HepG2 (cell line): ENCODE data around the gene ZNF396. TPM values are rescaled to one million over a fixed set of nuclear protein-coding genes. Genes with fewer than 3 reads are reported as not detected.

ENCODE experiments used
- ATAC-seq: fragments of 200-7000 bp; cut with Tn5 transposase; 3 replicates; pipeline ENCODE4 v1.9.1; 2020; ENCODE audit warnings: mild to moderate bottlenecking, moderate library complexity
- BruUV-seq: library from RNA; stranded (reverse); fragments of 400-500 nt; replicated peaks from 2 replicates; lab custom pipeline; 2021; lab: Mats Ljungman, UMichigan
- CTCF ChIA-PET: fragments of 300-600 bp; formaldehyde crosslinking; extraction: SDS; loops from one replicate; lab custom pipeline; 2021; ENCODE audit warnings: low total read pairs, inconsistent platforms, low intra/inter-chr PET ratio; lab: Yijun Ruan, JAX
- POLR2A ChIA-PET: fragments of 350-600 bp; sonication (Branson Sonifier 250); formaldehyde crosslinking; loops from one replicate; lab custom pipeline; 2020; ENCODE audit warnings: antibody characterized with exemption, inconsistent platforms; lab: Yijun Ruan, JAX
- DNase-seq: peaks from one replicate; pipeline ENCODE4 v3.0.0-alpha.2; 2015; ENCODE audit warnings: low spot score
- FAIRE-seq: peaks from 3 replicates; lab custom pipeline; 2011; peaks lifted over from hg19 to GRCh38; lab: Jason Lieb, UNC
- H2AFZ ChIP-seq: one replicate; pipeline ENCODE4 v1.6.1; 2011; ENCODE audit warnings: low read length, inconsistent platforms
- H3K27ac ChIP-seq: fragments of 300-600 bp; 3 replicates; pipeline ENCODE4 v1.8.0; 2011; ENCODE audit warnings: mixed run types, mild to moderate bottlenecking, mixed read lengths, low read length, inconsistent platforms; ENCODE audit not compliant: insufficient read depth; ENCODE audit errors: extremely low read length
- H3K27me3 ChIP-seq, 2 experiments: fragments of 200-600 bp in 1 of 2; 2 replicates in 1 of 2; 3 replicates in 1 of 2; pipeline versions ENCODE4 v1.6.0 to v1.8.0; 2011; ENCODE audit warnings: low read length in 2 of 2, mild to moderate bottlenecking in 2 of 2, moderate library complexity in 2 of 2, inconsistent platforms in 1 of 2; ENCODE audit not compliant: insufficient read depth in 2 of 2, control insufficient read depth in 1 of 2
- H3K36me3 ChIP-seq, 2 experiments: fragments of 200-600 bp in 1 of 2; replicated peaks in 1 of 2; 2 replicates in 1 of 2; 3 replicates in 1 of 2; pipeline versions ENCODE4 v1.5.1 to v1.8.0; 2011; ENCODE audit warnings: low read length in 2 of 2, inconsistent platforms in 1 of 2; ENCODE audit not compliant: insufficient read depth in 2 of 2, control insufficient read depth in 1 of 2
- H3K4me1 ChIP-seq: 2 replicates; pipeline ENCODE4 v1.5.1; 2012; ENCODE audit warnings: low read length, inconsistent platforms; ENCODE audit not compliant: insufficient read depth
- H3K4me2 ChIP-seq: 2 replicates; pipeline ENCODE4 v1.6.0; 2011; ENCODE audit warnings: low read depth, low read length, inconsistent platforms
- H3K4me3 ChIP-seq, 3 experiments: fragments of 200-600 bp in 1 of 3; sonication (generic), shearing (Covaris generic) in 1 of 3; replicated peaks in 1 of 3; 2 replicates each; pipeline ENCODE4 v1.5.1; 2011 to 2016; ENCODE audit warnings: low read length in 3 of 3, inconsistent platforms in 2 of 3, low read depth in 2 of 3, mild to moderate bottlenecking in 2 of 3, control low read depth in 1 of 3, mixed read lengths in 1 of 3; ENCODE audit not compliant: insufficient read depth in 1 of 3
- H3K79me2 ChIP-seq: one replicate; pipeline ENCODE4 v1.6.1; 2011; ENCODE audit warnings: low read length, inconsistent platforms; ENCODE audit not compliant: insufficient read depth
- H3K9ac ChIP-seq: 2 replicates; pipeline ENCODE4 v1.6.0; 2011; ENCODE audit warnings: mild to moderate bottlenecking, low read depth, low read length, inconsistent platforms; ENCODE audit not compliant: insufficient read depth
- H3K9me3 ChIP-seq: 2 replicates; pipeline ENCODE4 v1.5.1; 2012; ENCODE audit warnings: mild to moderate bottlenecking, low read length
- H4K20me1 ChIP-seq: 2 replicates; pipeline ENCODE4 v1.6.0; 2011; ENCODE audit warnings: inconsistent platforms, mild to moderate bottlenecking, low read length, moderate library complexity; ENCODE audit not compliant: insufficient read depth
- ATF5 ChIP-seq: sonication (generic); formaldehyde crosslinking; IDR thresholded peaks from 2 replicates; pipeline ENCODE4 v1.4.0; 2020; ENCODE audit warnings: mild to moderate bottlenecking, low read depth, missing genetic modification reagents
- ATRX ChIP-seq: sonication (generic); formaldehyde crosslinking; IDR thresholded peaks from 2 replicates; pipeline ENCODE4 v1.4.0; 2020; ENCODE audit warnings: missing genetic modification reagents, borderline replicate concordance
- CEBPG ChIP-seq: IDR thresholded peaks from 2 replicates; pipeline ENCODE4 v1.6.1; 2016
- FIP1L1 ChIP-seq: fragments of 200-400 bp; formaldehyde crosslinking; IDR thresholded peaks from 2 replicates; pipeline ENCODE4 v1.6.1; 2018; ENCODE audit warnings: low read depth, mild to moderate bottlenecking, low read length, moderate library complexity, borderline replicate concordance; ENCODE audit not compliant: insufficient read depth
- HDAC1 ChIP-seq: sonication (generic); formaldehyde crosslinking; IDR thresholded peaks from 2 replicates; pipeline ENCODE4 v1.5.1; 2020; ENCODE audit warnings: mild to moderate bottlenecking, missing genetic modification reagents
- KAT2B ChIP-seq: fragments of 150-350 bp; IDR thresholded peaks from 2 replicates; pipeline ENCODE4 v1.6.1; 2014; ENCODE audit warnings: low read depth, low read length, borderline replicate concordance
- KDM6A ChIP-seq: IDR thresholded peaks from 2 replicates; pipeline ENCODE4 v1.6.1; 2016; ENCODE audit warnings: low read depth
- NCOR1 ChIP-seq: fragments of 200-600 bp; sonication (generic); IDR thresholded peaks from 2 replicates; pipeline ENCODE4 v1.7.0; 2017; ENCODE audit warnings: antibody characterized with exemption, low read length, borderline replicate concordance
- NKX3-1 ChIP-seq: sonication (generic); formaldehyde crosslinking; IDR thresholded peaks from 2 replicates; pipeline ENCODE4 v1.5.0; 2020; ENCODE audit warnings: missing genetic modification reagents
- RERE ChIP-seq: IDR thresholded peaks from 2 replicates; pipeline ENCODE4 v1.6.1; 2016; ENCODE audit warnings: low read depth, missing genetic modification reagents, missing compliant biosample characterization
- SIN3B ChIP-seq: fragments of 150-350 bp; IDR thresholded peaks from 2 replicates; pipeline ENCODE4 v1.6.1; 2014; ENCODE audit warnings: low read length
- ZBTB20 ChIP-seq: sonication (generic); formaldehyde crosslinking; IDR thresholded peaks from 2 replicates; pipeline ENCODE4 v1.8.1; 2023; ENCODE audit warnings: missing genetic modification reagents, low read depth, mild to moderate bottlenecking, borderline replicate concordance
- ZNF17 ChIP-seq: sonication (generic); formaldehyde crosslinking; IDR thresholded peaks from 2 replicates; pipeline ENCODE4 v1.5.0; 2020; ENCODE audit warnings: mild to moderate bottlenecking, missing genetic modification reagents
- ZNF460 ChIP-seq: sonication (generic); formaldehyde crosslinking; IDR thresholded peaks from 2 replicates; pipeline ENCODE4 v1.5.1; 2020; ENCODE audit warnings: missing genetic modification reagents, mild to moderate bottlenecking, borderline replicate concordance
- ZNF503 ChIP-seq: sonication (generic); formaldehyde crosslinking; IDR thresholded peaks from 2 replicates; pipeline ENCODE4 v1.4.0; 2020; ENCODE audit warnings: missing genetic modification reagents
- ZNF558 ChIP-seq: sonication (generic); formaldehyde crosslinking; IDR thresholded peaks from 2 replicates; pipeline ENCODE4 v1.9.0; 2022; ENCODE audit warnings: mild to moderate bottlenecking, missing genetic modification reagents, borderline replicate concordance
- ZNF790 ChIP-seq: sonication (generic); formaldehyde crosslinking; IDR thresholded peaks from 2 replicates; pipeline ENCODE4 v1.8.0; 2022; ENCODE audit warnings: missing genetic modification reagents, mild to moderate bottlenecking, borderline replicate concordance
- ZZZ3 ChIP-seq: sonication (generic); formaldehyde crosslinking; IDR thresholded peaks from 2 replicates; pipeline ENCODE4 v1.4.0; 2020; ENCODE audit warnings: missing genetic modification reagents, mild to moderate bottlenecking, borderline replicate concordance
- WGBS: methylation state at CpG from one replicate; pipeline ENCODE4 v1.1.6; 2017; ENCODE audit warnings: low lambda C conversion rate; 5-methylcytosine and 5-hydroxymethylcytosine counted together
- in situ Hi-C: cut with HindIII; loops from 2 replicates; pipeline ENCODE4 v1.10.0; 2017; ENCODE audit warnings: low pct_unique_long_range_greater_than_20kb; ENCODE audit not compliant: extremely low pct_ligation_motif_present
- intact Hi-C: fragments of 100-400 bp; cut with micrococcal nuclease; formaldehyde crosslinking; loops from one replicate; pipeline ENCODE4 v1.10.0; 2022; ENCODE audit not compliant: unreplicated experiment
- polyA plus RNA-seq, 8 experiments: library from polyadenylated mRNA; depleted of rRNA in 3 of 8; stranded (reverse) in 7 of 8; unstranded in 1 of 8; fragments of >200 nt; fragmentation: Illumina TruSeq in 4 of 8; extraction: Trizol in 4 of 8; gene quantifications; 2 replicates each; pipeline versions ENCODE4 v1.2.1 to v1.2.3, GENCODE V29; 2011 to 2016; ENCODE audit warnings: low read depth in 4 of 8, missing spikeins in 1 of 8, mixed read lengths in 1 of 8; ENCODE audit not compliant: insufficient read depth in 1 of 8
- total RNA-seq, 5 experiments: library from RNA; depleted of rRNA; stranded (reverse); fragments of >200 nt; fragmentation: Illumina TruSeq; extraction: Trizol; gene quantifications; 2 replicates each; pipeline ENCODE4 v1.2.3, GENCODE V29; 2016; ENCODE audit warnings: low read depth in 1 of 5

Gene ZNF396
- total and polyA plus RNA-seq, 2 of the 13 experiments (the other 11 are each of a cell fraction or from before 2014, with no cell fraction given) = 0.25 to 0.75 TPM

GRCh38 chr18:35413163-35413511 is 36.0 kb upstream of the ZNF396 start:
- in situ Hi-C loops (no loop called here), intact Hi-C loops (no loop called here)
- Histone ChIP-seq H3K36me3 (no peaks in the 10 kb centered on the region), H3K4me3 (no peak overlapping the region), H3K27ac (no peak overlapping the region), H3K79me2 (no peaks in the 10 kb centered on the region), H3K27me3 (no peaks in the 10 kb centered on the region; a peak in 1 of 5 replicates), H3K9me3 (peaks cover 5% of the 10 kb centered on the region), H2AFZ (no peak overlapping the region), H3K4me1 (peaks cover 19% of the 10 kb centered on the region), H4K20me1 (no peaks in the 10 kb centered on the region), H3K4me2 (no peak overlapping the region), H3K9ac (no peak overlapping the region)
- no TSS peak for BruUV-seq
- ChIA-PET POLR2A (interaction anchor here (0.5 kb wide), 1 partner anchor 331 kb away, joined by 3 read pairs; no protein-coding TSS in a partner anchor), CTCF (no interaction called here)
- no peak for TF ChIP-seq KDM6A (CRISPR knock-in tag)
- TF ChIP-seq NCOR1 = no peak
- TF ChIP-seq KAT2B = no peak
- TF ChIP-seq SIN3B = no peak
- TF ChIP-seq ZZZ3 (CRISPR knock-in tag) = no peak
- TF ChIP-seq ZNF460 = no peak
- TF ChIP-seq ATF5 (CRISPR knock-in tag) = no peak
- no peak for TF ChIP-seq HDAC1 (CRISPR knock-in tag)
- no peak for TF ChIP-seq ZNF790 (CRISPR knock-in tag)
- no peak for TF ChIP-seq NKX3-1 (CRISPR knock-in tag)
- no peak for TF ChIP-seq ZNF17
- TF ChIP-seq ZBTB20 = no peak
- no peak for TF ChIP-seq ATRX (CRISPR knock-in tag)
- no peak for TF ChIP-seq CEBPG (CRISPR knock-in tag)
- TF ChIP-seq FIP1L1 = no peak
- TF ChIP-seq RERE = no peak
- TF ChIP-seq ZNF503 (CRISPR knock-in tag) = no peak
- TF ChIP-seq ZNF558 (CRISPR knock-in tag) = no peak
- ATAC-seq (no peak), FAIRE-seq (no peak), DNase-seq (no peak)
- WGBS = 0% methylated on average over 2 of the region's 2 CpGs
